Activated CD4-positive, alpha-beta T cell treated with anti-CD3 and anti-CD28 coated beads for 48 hours (primary cell): Measurements from ENCODE around the gene DAPK1.

Experiments used
- DNase-seq: peaks from one replicate; pipeline ENCODE4 v3.0.0-alpha.2; 2020

Gene DAPK1

GRCh38 chr9:87648606-87649005 lies 150.9 kb downstream of the DAPK1 start:
- no peak for DNase-seq

DNA sequence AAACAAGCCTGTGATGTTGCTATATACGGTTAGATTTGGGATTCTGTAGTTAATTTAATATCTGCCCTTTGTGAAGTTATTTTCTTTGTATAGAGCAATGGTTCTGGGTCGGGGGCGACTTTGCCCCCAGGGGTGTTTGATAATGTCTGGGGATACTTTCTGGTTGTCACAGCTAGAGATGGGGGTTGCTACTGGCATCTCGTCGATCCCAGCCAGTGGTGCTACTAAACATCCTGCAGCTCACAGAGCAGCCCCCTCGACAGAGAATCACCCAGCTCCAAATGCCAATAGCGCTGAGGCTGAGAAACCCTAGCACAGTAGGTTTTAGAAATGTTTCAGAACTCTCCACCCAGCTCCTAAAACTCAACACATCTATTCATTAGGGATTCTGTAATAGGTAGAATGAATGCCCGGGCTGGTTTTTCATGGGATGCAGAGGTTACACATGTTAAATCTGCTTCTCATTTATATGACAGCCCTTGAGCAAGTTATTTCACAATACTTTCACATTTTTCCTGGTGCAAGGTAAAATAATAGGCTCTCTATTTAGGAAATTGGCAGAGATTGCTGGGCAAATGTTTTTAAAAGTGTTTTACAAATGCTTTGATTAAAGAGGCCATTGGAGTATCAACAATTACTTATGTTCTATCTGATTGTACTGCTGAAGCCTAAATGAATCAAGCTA lies 153.1 kb downstream of the DAPK1 start:
- DNase-seq: no peak

DNA sequence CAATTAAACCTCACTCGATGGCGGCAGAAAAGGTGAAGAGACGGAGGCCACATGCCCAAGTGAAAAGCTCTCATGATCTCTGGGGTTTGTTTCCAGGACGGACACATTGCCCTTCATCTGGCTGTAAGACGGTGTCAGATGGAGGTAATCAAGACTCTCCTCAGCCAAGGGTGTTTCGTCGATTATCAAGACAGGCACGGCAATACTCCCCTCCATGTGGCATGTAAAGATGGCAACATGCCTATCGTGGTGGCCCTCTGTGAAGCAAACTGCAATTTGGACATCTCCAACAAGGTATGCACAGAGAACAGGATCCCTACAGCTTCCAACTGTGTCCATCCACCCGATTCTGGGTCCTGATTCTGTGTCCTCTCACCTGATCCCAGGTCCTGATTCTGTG lies 153.8 kb downstream of the DAPK1 start:
- no peak for DNase-seq

- no peak for DNase-seq
These were observed 156.3 kb downstream of the DAPK1 start for GRCh38 chr9:87653941-87654340.

GRCh38 chr9:87655731-87656130 lies 158.1 kb downstream of the DAPK1 start:
- no peak for DNase-seq

DNA sequence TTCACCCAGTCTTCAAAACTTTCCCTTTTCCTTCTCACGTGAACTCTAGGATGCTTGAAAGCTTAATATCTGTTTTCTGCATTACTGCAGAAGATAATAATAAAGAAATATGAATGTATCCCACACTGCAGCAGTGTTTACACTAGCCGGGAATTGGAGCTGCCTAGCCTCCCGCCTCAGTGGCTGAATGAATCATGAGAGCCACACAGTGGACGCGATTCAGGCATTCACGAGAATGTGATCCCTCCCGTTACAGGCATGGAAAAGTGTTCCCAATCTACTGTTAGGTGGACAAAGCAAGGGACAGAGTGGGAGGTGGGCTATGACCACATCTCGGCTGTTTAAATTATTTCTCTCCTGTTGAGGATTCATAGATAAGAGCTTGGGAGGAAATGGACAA lies 158.8 kb downstream of the DAPK1 start:
- DNase-seq: no peak

- DNase-seq: no peak
These were observed 159.5 kb downstream of the DAPK1 start for GRCh38 chr9:87657190-87657589.

DNA sequence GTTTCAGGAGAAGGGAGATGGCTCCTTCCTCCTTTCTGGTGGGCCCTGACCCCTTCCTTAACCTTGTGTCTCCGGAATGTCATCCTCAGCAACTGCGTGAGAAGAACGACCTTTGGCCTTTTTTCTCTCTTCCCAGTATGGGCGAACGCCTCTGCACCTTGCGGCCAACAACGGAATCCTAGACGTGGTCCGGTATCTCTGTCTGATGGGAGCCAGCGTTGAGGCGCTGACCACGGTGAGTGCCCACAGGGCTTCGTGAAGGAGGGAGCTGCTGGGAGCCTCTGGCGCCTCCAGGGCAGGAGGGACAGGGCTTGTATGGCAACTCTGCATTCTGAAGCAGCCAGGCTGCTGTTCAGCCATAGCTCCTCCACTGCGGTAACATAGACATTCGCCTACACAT lies 160.2 kb downstream of the DAPK1 start:
- no peak for DNase-seq

DNA sequence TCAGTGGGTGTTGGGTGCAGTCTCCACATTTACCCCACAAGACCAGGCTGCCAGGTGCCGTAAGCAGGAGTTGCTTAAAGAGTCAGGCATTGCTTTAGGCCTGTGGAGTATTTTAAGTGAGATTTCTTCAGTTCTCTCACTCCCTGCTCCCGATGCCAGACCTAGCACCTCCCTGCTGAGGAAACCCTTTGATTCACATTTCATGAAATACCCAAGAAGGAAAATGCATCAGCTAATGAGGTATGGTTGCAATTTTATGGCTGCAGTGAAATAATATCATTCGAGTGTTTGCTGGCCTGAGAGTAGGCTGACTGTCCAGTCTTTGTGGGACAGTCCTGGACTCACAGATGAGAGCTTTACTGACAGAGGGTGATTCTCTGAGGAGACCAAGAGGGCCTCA lies 160.8 kb downstream of the DAPK1 start:
- DNase-seq: no peak

DNA sequence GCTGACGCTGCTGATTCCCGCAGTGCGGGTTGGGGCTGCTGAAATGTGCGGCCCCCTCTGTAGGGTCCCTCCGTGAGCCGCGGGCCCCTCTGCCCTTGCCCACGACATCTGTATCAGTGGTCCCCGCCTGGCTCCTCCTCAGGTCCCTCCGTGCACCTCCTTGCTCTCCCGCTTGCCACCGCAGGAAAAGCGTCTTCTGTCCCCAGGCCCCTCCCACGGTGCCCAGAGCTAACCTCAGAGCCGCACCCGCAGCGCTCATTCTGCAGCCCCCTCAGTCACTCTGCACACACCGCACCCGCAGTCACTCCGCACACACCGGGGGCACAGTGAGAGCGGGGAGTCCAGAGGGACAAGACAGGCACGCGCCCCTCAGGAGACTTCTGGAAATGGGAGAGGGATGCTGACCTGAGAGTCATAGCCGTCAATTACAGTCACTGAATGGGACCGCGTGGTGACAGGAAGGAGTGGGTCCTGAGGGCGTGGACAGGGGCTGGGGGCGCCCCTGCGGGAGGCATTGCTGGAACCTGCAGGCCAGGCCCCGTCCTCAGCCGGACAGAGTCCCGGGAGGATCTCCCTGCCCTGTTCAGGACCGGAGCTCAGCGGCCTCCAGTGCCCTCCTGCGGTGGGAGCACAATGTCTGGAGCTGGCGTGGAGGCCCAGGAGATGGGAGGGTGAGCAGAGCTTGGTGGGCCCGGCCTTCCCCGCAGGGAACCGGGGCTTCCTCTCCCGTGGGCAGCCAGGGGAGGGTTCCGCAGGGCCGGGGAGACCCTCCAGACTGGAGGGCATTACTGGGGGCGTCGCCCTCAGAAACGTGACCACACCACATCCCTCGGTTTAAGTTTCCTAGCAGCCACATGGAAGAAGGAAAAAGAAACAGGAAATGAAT lies 162.1 kb downstream of the DAPK1 start:
- DNase-seq: no peak

- no peak for DNase-seq
These were observed 163.6 kb downstream of the DAPK1 start for GRCh38 chr9:87661241-87661640.

- peak; percentile 86 for DNase-seq
These were observed 165.3 kb downstream of the DAPK1 start for GRCh38 chr9:87662808-87663528.

DNA sequence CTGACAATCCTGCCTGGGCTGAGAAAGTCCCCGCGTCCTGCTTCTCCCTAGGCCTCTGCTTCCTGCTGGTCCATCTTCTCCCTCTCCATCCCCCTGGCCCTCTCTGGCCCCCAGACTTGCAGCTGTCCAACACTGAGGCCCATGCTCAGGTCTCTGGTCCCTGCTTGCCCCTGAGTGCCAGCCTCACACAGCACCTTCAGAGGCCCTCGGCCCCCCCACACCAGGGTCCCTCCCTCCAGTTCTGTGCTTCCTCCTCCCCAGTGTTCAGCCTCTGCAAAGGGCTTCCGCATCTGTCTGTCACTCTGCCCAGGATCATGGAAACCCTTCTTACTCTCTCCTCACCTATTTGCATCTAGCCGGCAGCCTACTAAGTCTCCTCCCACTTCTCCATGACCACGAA lies 165.9 kb downstream of the DAPK1 start:
- DNase-seq: no peak

DNA sequence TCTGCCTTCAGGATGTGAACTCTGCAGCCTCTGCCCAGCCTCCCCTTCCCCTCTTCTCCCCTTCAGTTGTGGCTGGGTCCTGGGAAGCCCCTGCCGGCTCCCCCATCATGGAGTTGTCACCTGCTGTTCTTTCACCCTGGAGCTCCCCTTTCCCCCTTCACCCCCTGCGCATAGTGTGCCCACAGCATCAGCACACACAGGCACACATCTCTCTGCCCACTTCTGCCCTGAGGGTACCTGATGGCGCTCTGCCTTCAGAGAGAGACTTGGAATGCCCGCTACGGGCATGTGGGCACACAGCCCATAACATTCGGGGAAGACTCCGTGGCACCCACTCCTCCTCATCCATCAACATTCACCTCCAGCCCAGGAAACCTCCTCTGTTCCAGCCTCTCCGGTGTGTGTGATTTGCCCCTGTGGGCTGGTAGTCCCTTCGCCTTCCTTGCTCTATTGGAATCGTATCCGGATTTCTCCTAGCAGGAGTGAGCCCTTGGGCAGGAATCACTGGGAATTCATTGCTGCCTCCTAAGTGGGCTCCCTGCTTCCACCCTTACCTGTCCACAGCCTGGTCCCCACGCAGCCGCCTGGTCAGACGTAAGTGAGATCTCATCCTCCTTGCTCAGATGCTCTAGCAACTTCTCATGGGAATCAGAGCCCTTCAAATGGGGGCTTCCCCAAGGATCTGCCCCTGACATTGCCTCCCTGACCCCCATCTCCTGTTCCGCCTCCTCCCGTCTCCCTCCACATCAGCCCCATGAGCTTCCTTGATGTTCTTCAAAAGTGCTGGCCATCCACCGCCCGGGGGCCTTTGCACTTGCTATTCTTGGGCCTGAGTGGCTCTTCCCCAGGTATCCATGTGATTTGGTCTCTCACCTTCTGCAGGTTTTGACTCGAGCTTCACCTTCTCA lies 166.7 kb downstream of the DAPK1 start:
- DNase-seq: no peak

DNA sequence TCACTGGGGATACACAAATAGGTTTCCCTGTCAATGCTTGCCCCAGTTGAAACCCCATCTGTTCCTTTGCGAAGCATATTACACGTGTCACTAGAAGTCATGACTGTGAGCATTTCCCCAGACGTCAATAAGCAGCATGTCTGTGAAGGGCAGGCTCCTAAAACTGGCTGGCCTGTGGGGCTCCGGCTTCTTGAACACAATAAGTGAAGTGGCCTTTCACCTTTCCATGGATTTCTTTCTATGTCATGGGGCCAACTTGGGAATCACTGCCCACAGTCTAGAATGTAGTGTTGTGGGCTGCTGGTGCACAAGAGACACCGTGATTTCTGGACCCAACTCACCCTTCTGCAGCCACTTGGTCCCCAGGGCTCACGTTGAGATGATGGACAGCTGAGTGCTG lies 167.8 kb downstream of the DAPK1 start:
- DNase-seq: no peak

GRCh38 chr9:87667164-87667738 lies 169.6 kb downstream of the DAPK1 start:
- DNase-seq: peak; percentile 29

DNA sequence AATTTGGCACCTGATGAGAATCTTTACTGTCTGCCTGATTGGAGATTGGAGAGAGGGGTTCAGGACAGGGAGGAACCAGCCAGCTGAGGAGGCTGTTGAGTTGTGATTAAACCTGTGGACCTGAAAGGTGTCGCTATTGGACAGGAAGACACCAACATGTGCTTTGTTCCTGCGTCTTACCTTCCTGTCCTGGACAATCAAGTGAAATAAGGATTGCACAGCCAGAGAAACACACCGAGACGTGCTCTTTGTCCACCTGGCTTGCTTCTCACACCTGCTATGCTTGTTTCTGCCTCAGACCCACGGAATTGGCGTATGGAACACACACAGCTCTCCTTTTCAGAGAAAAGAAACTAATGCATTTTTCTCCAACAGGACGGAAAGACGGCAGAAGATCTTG lies 170.6 kb downstream of the DAPK1 start:
- DNase-seq: no peak

- no peak for DNase-seq
These were observed 171.1 kb downstream of the DAPK1 start for GRCh38 chr9:87668722-87669121.

GRCh38 chr9:87670572-87671264 lies 173.1 kb downstream of the DAPK1 start:
- DNase-seq: no peak

DNA sequence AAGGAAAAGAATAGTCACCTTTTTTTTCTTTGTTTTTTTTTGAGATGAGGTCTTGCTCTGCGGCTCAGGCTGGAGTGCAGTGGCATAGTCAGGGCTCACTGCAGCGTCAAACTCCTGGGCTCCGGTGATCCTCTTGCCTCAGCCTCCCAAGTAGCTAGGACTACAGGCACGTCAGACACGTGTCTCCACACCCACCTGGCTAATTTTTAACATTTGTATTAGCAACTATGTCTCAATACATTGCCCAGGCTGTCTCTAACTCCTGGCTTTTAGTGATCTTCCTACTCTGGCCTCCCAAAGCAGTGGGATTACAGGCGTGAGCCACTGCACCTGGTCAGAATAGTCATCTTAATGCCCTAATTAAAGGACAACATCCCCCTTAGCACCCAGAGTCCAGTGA lies 173.8 kb downstream of the DAPK1 start:
- DNase-seq: no peak

- DNase-seq: no peak
These were observed 174.3 kb downstream of the DAPK1 start for GRCh38 chr9:87671925-87672324.

DNA sequence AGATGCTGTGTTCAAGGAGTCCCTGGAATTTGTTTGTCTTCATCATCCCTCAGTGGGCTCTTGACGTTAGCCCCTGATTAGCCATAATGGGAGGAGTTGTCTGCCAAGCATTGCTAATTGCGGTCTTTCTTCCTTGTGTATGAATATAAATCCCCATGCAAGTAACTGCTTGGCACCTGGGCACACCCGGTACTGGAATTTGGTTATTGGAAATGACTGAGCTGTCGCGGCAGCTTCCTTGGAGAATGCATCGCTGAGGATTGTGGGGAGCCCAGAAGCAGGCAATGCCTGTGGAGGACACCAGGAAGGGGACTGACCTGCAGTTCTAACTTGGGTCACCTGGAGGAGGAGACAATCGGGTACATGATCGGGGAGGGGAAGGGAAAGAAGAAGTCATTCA lies 174.9 kb downstream of the DAPK1 start:
- DNase-seq: no peak
